Activated CD4-positive, alpha-beta memory T cell treated with anti-CD3 and anti-CD28 coated beads for 36 hours (primary cell): ENCODE results near the gene PLCL2. TPM values are rescaled to one million over a fixed set of nuclear protein-coding genes. Genes with fewer than 3 reads are reported as not detected.
A peak's percentile ranks its signal among the peaks of the same experiment; 100 is the strongest.

ENCODE experiments used
- CTCF ChIA-PET: fragments of 350-600 bp; sonication (Branson Sonifier 250); formaldehyde crosslinking; loops from one replicate; lab custom pipeline; 2021; ENCODE audit warnings: antibody characterized with exemption, inconsistent platforms; lab: Charles Lee
- POLR2A ChIA-PET: fragments of 350-600 bp; sonication (Branson Sonifier 250); formaldehyde crosslinking; loops from one replicate; lab custom pipeline; 2021; ENCODE audit warnings: antibody characterized with exemption; lab: Charles Lee
- DNase-seq: peaks from one replicate; pipeline ENCODE4 v3.0.0-alpha.2; 2020
- H3K27ac Mint-ChIP-seq: one replicate; pipeline ENCODE4 v1.8.0; 2021; ENCODE audit warnings: mixed read lengths
- H3K27me3 Mint-ChIP-seq: one replicate; pipeline ENCODE4 v1.8.0; 2021; ENCODE audit warnings: mixed read lengths
- H3K36me3 Mint-ChIP-seq: one replicate; pipeline ENCODE4 v1.8.0; 2021; ENCODE audit warnings: mixed read lengths
- H3K4me1 Mint-ChIP-seq: one replicate; pipeline ENCODE4 v1.8.0; 2021; ENCODE audit warnings: low read depth, mixed read lengths
- H3K4me3 Mint-ChIP-seq: one replicate; pipeline ENCODE4 v1.8.0; 2021; ENCODE audit warnings: mild to moderate bottlenecking, mixed read lengths
- H3K9me3 Mint-ChIP-seq: one replicate; pipeline ENCODE4 v1.8.0; 2021; ENCODE audit warnings: mixed read lengths
- intact Hi-C: fragments of 100-400 bp; cut with micrococcal nuclease; formaldehyde crosslinking; loops from one replicate; pipeline ENCODE4 v1.15.1; 2023
- total RNA-seq, 2 experiments: library from RNA; stranded (reverse); gene quantifications; one replicate each; pipeline ENCODE4 v1.2.3, GENCODE V29; 2021

PLCL2 gene
- total RNA-seq, 2 experiments from 2014 or later = 16.7 to 17.1 TPM

- H3K36me3 Mint-ChIP-seq = no peaks in the 10 kb centered on the region
- no peaks in the 10 kb centered on the region for H3K27me3 Mint-ChIP-seq
- intact Hi-C loops = loop anchor here (1.0 to 5.0 kb wide), 2 partner anchors 8 to 595 kb away; no protein-coding TSS in a partner anchor
- peak overlapping the region; percentile 40 for H3K27ac Mint-ChIP-seq
- H3K4me3 Mint-ChIP-seq = no peak overlapping the region
- POLR2A ChIA-PET = interaction anchor here (1.4 kb wide), 1 partner anchor 11 kb away, joined by 8 read pairs; no protein-coding TSS in a partner anchor
- H3K9me3 Mint-ChIP-seq = no peaks in the 10 kb centered on the region
- H3K4me1 Mint-ChIP-seq = peaks cover 86% of the 10 kb centered on the region
- CTCF ChIA-PET = interaction anchor here (1.4 kb wide), 1 partner anchor 13 kb away, joined by 5 read pairs; no protein-coding TSS in a partner anchor
- no peak for DNase-seq
Measured at GRCh38 chr3:16896820-16897219, 12.1 kb downstream of the PLCL2 start.

- intact Hi-C loops = loop anchor here (1.0 to 5.0 kb wide), 2 partner anchors 8 to 595 kb away; no protein-coding TSS in a partner anchor
- peaks cover 86% of the 10 kb centered on the region for H3K4me1 Mint-ChIP-seq
- H3K27me3 Mint-ChIP-seq = no peaks in the 10 kb centered on the region
- H3K9me3 Mint-ChIP-seq = no peaks in the 10 kb centered on the region
- peak; percentile 55 for DNase-seq
- ChIA-PET CTCF (interaction anchor here (1.4 to 2.4 kb wide), 2 partner anchors 13 kb away, joined by 5 to 6 read pairs; partner anchors contain the start of gene PLCL2), POLR2A (interaction anchor here (1.4 kb wide), 1 partner anchor 11 kb away, joined by 8 read pairs; no protein-coding TSS in a partner anchor)
- no peaks in the 10 kb centered on the region for H3K36me3 Mint-ChIP-seq
- H3K27ac Mint-ChIP-seq = peak overlapping the region; percentile 57
- H3K4me3 Mint-ChIP-seq = peak overlapping the region; percentile 26
Measured at GRCh38 chr3:16897254-16897926, 12.6 kb downstream of the PLCL2 start.

- intact Hi-C loops = loop anchor here (2.0 to 5.0 kb wide), 2 partner anchors 126 to 596 kb away; no protein-coding TSS in a partner anchor
- ChIA-PET POLR2A (no interaction called here), CTCF (interaction anchor here (0.8 to 2.4 kb wide), 3 partner anchors 12 to 312 kb away, joined by 3 to 6 read pairs (median 4); partner anchors contain the start of gene PLCL2)
- peak; percentile 23 for DNase-seq
- Mint-ChIP-seq H3K27ac (peak overlapping the region; percentile 18), H3K36me3 (peaks cover under 1% of the 10 kb centered on the region), H3K27me3 (no peaks in the 10 kb centered on the region), H3K4me1 (peaks cover 88% of the 10 kb centered on the region), H3K9me3 (no peaks in the 10 kb centered on the region), H3K4me3 (no peak overlapping the region)
Measured at GRCh38 chr3:16898595-16899395, 14.0 kb downstream of the PLCL2 start.

- DNase-seq = no peak
- intact Hi-C loops = loop anchor here (2.0 to 5.0 kb wide), 2 partner anchors 125 to 598 kb away; no protein-coding TSS in a partner anchor
- ChIA-PET CTCF (interaction anchor here (0.8 to 2.4 kb wide), 2 partner anchors 16 to 311 kb away, joined by 3 to 6 read pairs; partner anchors contain the start of gene PLCL2), POLR2A (interaction anchor here (1.1 kb wide), 1 partner anchor 16 kb away, joined by 3 read pairs; no protein-coding TSS in a partner anchor)
- no peaks in the 10 kb centered on the region for H3K27me3 Mint-ChIP-seq
- peaks cover 4% of the 10 kb centered on the region for H3K9me3 Mint-ChIP-seq
- peaks cover 99% of the 10 kb centered on the region for H3K4me1 Mint-ChIP-seq
- H3K36me3 Mint-ChIP-seq = peaks cover 2% of the 10 kb centered on the region
- H3K4me3 Mint-ChIP-seq = no peak overlapping the region
- H3K27ac Mint-ChIP-seq = no peak overlapping the region
Measured at GRCh38 chr3:16899919-16900318, 15.2 kb downstream of the PLCL2 start.

GRCh38 chr3:16900779-16901440 lies 16.2 kb downstream of the PLCL2 start:
- ChIA-PET POLR2A (interaction anchor here (1.1 kb wide), 1 partner anchor 15 kb away, joined by 3 read pairs; no protein-coding TSS in a partner anchor), CTCF (interaction anchor here (0.6 to 0.8 kb wide), 3 partner anchors 14 to 633 kb away, joined by 3 to 5 read pairs (median 4); no protein-coding TSS in a partner anchor)
- no peaks in the 10 kb centered on the region for H3K27me3 Mint-ChIP-seq
- H3K4me1 Mint-ChIP-seq = peaks cover 98% of the 10 kb centered on the region
- peaks cover 4% of the 10 kb centered on the region for H3K9me3 Mint-ChIP-seq
- H3K27ac Mint-ChIP-seq = peak overlapping the region; percentile 58
- peaks cover 2% of the 10 kb centered on the region for H3K36me3 Mint-ChIP-seq
- no peak for DNase-seq
- H3K4me3 Mint-ChIP-seq = no peak overlapping the region
- intact Hi-C loops = no loop called here

- ChIA-PET POLR2A (interaction anchor here (1.3 kb wide), 1 partner anchor 20 kb away, joined by 3 read pairs; the partner anchor contains the start of gene PLCL2), CTCF (interaction anchor here (1.0 kb wide), 1 partner anchor 21 kb away, joined by 4 read pairs; no protein-coding TSS in a partner anchor)
- H3K4me1 Mint-ChIP-seq = peaks cover 86% of the 10 kb centered on the region
- peak; percentile 54 for DNase-seq
- H3K9me3 Mint-ChIP-seq = peaks cover 4% of the 10 kb centered on the region
- peaks cover 2% of the 10 kb centered on the region for H3K36me3 Mint-ChIP-seq
- intact Hi-C loops = loop anchor here (2.0 to 5.0 kb wide), 2 partner anchors 56 to 597 kb away; no protein-coding TSS in a partner anchor
- peak overlapping the region; percentile 7 for H3K4me3 Mint-ChIP-seq
- peak overlapping the region; percentile 80 for H3K27ac Mint-ChIP-seq
- H3K27me3 Mint-ChIP-seq = no peaks in the 10 kb centered on the region
Measured at GRCh38 chr3:16904423-16905417, 20.0 kb downstream of the PLCL2 start.

GRCh38 chr3:16905704-16906103 lies 20.9 kb downstream of the PLCL2 start:
- DNase-seq = no peak
- Mint-ChIP-seq H3K27ac (peak overlapping the region; percentile 47), H3K4me1 (peaks cover 86% of the 10 kb centered on the region), H3K36me3 (peaks cover 2% of the 10 kb centered on the region), H3K27me3 (no peaks in the 10 kb centered on the region), H3K9me3 (peaks cover 4% of the 10 kb centered on the region), H3K4me3 (no peak overlapping the region)
- ChIA-PET POLR2A (interaction anchor here (0.6 to 1.3 kb wide), 2 partner anchors 21 to 22 kb away, joined by 3 to 4 read pairs; partner anchors contain the start of gene PLCL2), CTCF (interaction anchor here (0.7 to 1.0 kb wide), 2 partner anchors 22 to 326 kb away, joined by 3 to 4 read pairs; no protein-coding TSS in a partner anchor)
- intact Hi-C loops = loop anchor here (2.0 to 5.0 kb wide), 2 partner anchors 57 to 598 kb away; no protein-coding TSS in a partner anchor

- peaks cover 2% of the 10 kb centered on the region for H3K36me3 Mint-ChIP-seq
- DNase-seq = peak; percentile 37
- intact Hi-C loops = loop anchor here (1.0 to 5.0 kb wide), 2 partner anchors 11 to 599 kb away; no protein-coding TSS in a partner anchor
Measured at GRCh38 chr3:16906682-16907081, 21.9 kb downstream of the PLCL2 start.

GRCh38 chr3:16907243-16907642 lies 22.5 kb downstream of the PLCL2 start:
- POLR2A ChIA-PET = no interaction called here
- Mint-ChIP-seq H3K27ac (peak overlapping the region; percentile 50), H3K4me3 (no peak overlapping the region), H3K27me3 (no peaks in the 10 kb centered on the region), H3K4me1 (peaks cover 77% of the 10 kb centered on the region), H3K36me3 (peaks cover 2% of the 10 kb centered on the region), H3K9me3 (peaks cover 4% of the 10 kb centered on the region)
- DNase-seq = peak; percentile 47
- intact Hi-C loops = loop anchor here (1.0 to 5.0 kb wide), 2 partner anchors 10 to 600 kb away; no protein-coding TSS in a partner anchor
- CTCF ChIA-PET = no interaction called here

More at GRCh38 chr3:16906682-16907081, 21.9 kb downstream of the PLCL2 start:
- Mint-ChIP-seq H3K4me3 (no peak overlapping the region), H3K27ac (no peak overlapping the region), H3K27me3 (no peaks in the 10 kb centered on the region), H3K4me1 (peaks cover 79% of the 10 kb centered on the region), H3K9me3 (peaks cover 4% of the 10 kb centered on the region)
- ChIA-PET POLR2A (interaction anchor here (1.0 kb wide), 1 partner anchor 17 kb away, joined by 4 read pairs; no protein-coding TSS in a partner anchor), CTCF (no interaction called here)
